ENCODE results near the gene DLG3. TPM values are rescaled to one million over a fixed set of nuclear protein-coding genes. Genes with fewer than 3 reads are reported as not detected.
A peak's percentile ranks its signal among the peaks of the same experiment; 100 is the strongest.

DLG3 gene
- total and polyA plus RNA-seq, 2 of the 8 experiments (the other 6 are each of a cell fraction or from before 2014, with no cell fraction given): 29.2 to 63.8 TPM

- TF ChIP-seq CREB1 (IDR thresholded peaks at IDR 0.05) (no peak), EZH2 (IDR thresholded peaks at IDR 0.05; ENCODE audit: low read depth, low read length, severe bottlenecking) (no peak), CBX8 (IDR thresholded peaks at IDR 0.05; ENCODE audit: borderline replicate concordance, low read depth, low read length) (no peak), ATF2 (IDR thresholded peaks at IDR 0.05; ENCODE audit: low read length) (no peak), TCF12 (IDR thresholded peaks at IDR 0.05; ENCODE audit: low read depth, low read length) (no peak), EP300 (IDR thresholded peaks at IDR 0.05; ENCODE audit: borderline replicate concordance in 1 of 2, low read depth in 2 of 2, low read length in 2 of 2) (no peak), NANOG (IDR thresholded peaks at IDR 0.05; ENCODE audit: insufficient read depth, low read depth, low read length, poor library complexity, severe bottlenecking) (no peak), JUND (IDR thresholded peaks at IDR 0.05; ENCODE audit: low read length) (no peak), KDM5A (IDR thresholded peaks at IDR 0.05; ENCODE audit: low read length) (no peak), MAX (IDR thresholded peaks at IDR 0.05) (no peak), SIX5 (IDR thresholded peaks at IDR 0.05; ENCODE audit: low read depth, low read length) (no peak), POLR2AphosphoS5 (IDR thresholded peaks at IDR 0.05; ENCODE audit: low read depth, low read length) (no peak; the same call in 1 of the 2 replicates), SP1 (IDR thresholded peaks at IDR 0.05; ENCODE audit: low read depth, low read length) (0 out of 2 replicates have a peak, but pooled peaks have one; percentile 10), SRF (IDR thresholded peaks at IDR 0.05; ENCODE audit: low read depth, low read length) (no peak), EGR1 (IDR thresholded peaks at IDR 0.05; ENCODE audit: borderline replicate concordance, low read depth, low read length) (no peak), TAF1 (IDR thresholded peaks at IDR 0.05; ENCODE audit: low read depth, low read length) (peak; percentile 39), PHF8 (conservative IDR thresholded peaks at IDR 0.05; ENCODE audit: low read depth, low read length) (peak; percentile 59), YY1 (IDR thresholded peaks at IDR 0.05; ENCODE audit: low read depth, low read length) (no peak), ATF3 (IDR thresholded peaks at IDR 0.05; ENCODE audit: insufficient read depth, low read depth, low read length) (no peak), NRF1 (IDR thresholded peaks at IDR 0.05; ENCODE audit: low read depth, low read length) (no peak)
Observed at GRCh38 chrX:70454441-70455365, 10.1 kb downstream of the DLG3 start (continued).
